ENCODE measurements around the gene FGFR2.

Gene FGFR2

DNA sequence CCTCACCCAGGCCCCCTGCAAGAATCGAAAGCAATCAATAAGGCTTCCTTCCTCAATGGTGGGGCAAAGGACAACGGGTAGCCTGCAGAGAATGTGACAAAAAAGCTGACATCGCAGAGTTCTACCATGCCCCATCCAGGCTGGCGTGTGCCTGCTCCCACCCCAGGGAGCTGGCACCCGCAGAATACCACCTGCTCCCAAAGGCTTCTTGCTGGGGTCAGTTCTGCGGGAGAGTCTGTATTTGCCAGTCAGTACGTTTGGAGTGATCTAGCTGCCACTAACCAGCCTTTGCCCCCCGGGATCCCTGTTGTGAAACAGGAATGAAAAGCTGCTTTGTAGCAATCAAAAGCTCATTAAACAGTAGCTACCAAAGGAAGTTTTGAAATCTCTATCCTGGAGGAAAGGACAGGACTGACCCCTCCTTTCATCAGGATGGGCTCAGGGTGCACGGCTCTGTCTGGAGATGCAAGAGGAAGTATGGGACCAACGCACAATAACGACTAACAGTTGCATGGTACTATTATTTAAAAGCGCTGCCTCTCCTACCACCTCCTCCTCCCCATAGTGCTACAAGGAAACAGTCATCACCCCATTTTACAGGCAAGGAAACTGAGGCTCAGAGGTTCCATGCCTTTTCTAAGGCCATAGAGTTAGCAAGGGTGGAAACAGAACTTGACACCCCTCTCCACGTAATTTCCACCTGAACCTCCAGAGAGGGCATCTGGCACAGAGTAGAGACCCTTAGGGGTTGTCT is 67.0 kb downstream of the FGFR2 start:
- TF ChIP-seq, protein P1, sequence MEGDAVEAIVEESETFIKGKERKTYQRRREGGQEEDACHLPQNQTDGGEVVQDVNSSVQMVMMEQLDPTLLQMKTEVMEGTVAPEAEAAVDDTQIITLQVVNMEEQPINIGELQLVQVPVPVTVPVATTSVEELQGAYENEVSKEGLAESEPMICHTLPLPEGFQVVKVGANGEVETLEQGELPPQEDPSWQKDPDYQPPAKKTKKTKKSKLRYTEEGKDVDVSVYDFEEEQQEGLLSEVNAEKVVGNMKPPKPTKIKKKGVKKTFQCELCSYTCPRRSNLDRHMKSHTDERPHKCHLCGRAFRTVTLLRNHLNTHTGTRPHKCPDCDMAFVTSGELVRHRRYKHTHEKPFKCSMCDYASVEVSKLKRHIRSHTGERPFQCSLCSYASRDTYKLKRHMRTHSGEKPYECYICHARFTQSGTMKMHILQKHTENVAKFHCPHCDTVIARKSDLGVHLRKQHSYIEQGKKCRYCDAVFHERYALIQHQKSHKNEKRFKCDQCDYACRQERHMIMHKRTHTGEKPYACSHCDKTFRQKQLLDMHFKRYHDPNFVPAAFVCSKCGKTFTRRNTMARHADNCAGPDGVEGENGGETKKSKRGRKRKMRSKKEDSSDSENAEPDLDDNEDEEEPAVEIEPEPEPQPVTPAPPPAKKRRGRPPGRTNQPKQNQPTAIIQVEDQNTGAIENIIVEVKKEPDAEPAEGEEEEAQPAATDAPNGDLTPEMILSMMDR (IDR thresholded peaks at IDR 0.05): no peak
- Histone ChIP-seq H3K4me3 (no peak overlapping the region), H3K27ac (no peak overlapping the region)
- no peak for DNase-seq (ENCODE audit: low spot score)

DNA sequence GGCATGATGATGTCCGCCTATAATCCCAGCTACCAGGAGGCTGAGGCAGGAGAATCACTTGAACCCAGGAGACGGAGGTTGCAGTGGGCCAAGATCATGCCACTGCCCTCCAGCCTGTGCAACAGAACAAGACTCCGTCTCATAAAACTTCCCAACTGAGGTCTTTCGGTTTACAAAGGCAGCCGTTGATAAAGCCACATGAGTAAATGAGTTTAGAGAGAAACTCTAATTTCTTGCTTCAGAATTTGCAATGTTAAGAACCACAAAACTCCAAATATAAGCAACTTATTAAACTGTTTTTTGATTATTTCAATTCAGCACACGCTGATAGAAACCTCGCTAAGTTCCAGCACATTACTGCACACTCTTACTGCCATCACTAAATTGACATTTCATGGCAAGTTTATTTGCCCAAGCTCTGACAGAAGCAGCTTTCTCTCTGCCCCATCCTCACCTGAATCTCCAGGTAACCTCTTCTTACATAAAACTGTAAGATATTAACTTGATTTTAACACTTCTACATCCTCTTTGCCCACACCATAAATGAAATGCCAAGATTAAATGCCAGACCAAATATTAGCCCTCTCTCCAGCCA is 67.7 kb downstream of the FGFR2 start:
- no peak for DNase-seq (ENCODE audit: low spot score)
- TF ChIP-seq, protein P1 (IDR thresholded peaks at IDR 0.05): no peak
- H3K4me3 ChIP-seq: no peak overlapping the region
- no peak overlapping the region for H3K27ac ChIP-seq

DNA sequence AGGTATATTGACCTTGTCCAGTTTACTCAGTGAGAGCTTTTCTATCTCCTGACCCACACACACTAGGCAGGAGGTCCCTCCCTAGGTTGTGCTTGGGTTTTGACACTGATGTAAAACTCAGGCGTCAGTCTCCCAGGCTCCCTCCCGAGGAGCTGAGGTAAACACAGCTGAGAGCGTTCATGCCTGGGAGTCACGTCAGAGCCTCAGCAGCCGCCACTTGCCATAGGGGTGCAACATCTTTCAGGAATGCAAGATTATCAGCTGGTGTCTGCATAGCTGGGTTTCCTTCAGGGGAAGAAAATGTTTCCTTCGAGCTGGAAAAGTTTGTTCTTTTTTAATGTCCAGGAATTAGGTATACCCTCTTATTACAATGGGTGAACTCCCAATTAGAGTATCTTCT is 70.6 kb downstream of the FGFR2 start:
- Histone ChIP-seq H3K4me3 (no peak overlapping the region), H3K27ac (peak overlapping the region in 1 of 2 donors; percentile 7)
- no peak for DNase-seq (ENCODE audit: low spot score)
- TF ChIP-seq, protein P1 (IDR thresholded peaks at IDR 0.05): no peak

DNA sequence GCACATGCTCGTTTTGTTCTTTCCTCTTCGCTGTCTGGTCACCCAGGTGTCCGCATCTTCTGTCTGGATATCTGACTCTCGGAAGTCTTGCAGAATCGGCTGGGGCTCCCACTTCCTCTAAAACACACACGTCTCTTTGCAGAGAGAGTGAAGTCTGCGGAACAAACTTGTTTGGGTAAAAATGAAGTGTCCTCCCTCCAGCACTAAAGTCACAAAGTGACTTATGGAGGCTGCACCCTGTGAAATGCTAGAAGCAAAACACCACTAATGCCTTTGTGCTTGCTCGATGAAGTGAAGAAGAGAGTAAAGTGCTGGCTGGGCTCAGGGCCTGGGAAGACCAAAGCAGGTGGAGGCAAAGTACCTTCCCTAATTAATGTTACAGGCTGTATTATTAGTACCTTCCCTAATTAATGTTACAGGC is 71.4 kb downstream of the FGFR2 start:
- TF ChIP-seq, protein P1 (IDR thresholded peaks at IDR 0.05): no peak
- H3K4me3 ChIP-seq: no peak overlapping the region
- peak overlapping the region in 1 of 2 donors; percentile 7 for H3K27ac ChIP-seq
- no peak for DNase-seq (ENCODE audit: low spot score)

DNA sequence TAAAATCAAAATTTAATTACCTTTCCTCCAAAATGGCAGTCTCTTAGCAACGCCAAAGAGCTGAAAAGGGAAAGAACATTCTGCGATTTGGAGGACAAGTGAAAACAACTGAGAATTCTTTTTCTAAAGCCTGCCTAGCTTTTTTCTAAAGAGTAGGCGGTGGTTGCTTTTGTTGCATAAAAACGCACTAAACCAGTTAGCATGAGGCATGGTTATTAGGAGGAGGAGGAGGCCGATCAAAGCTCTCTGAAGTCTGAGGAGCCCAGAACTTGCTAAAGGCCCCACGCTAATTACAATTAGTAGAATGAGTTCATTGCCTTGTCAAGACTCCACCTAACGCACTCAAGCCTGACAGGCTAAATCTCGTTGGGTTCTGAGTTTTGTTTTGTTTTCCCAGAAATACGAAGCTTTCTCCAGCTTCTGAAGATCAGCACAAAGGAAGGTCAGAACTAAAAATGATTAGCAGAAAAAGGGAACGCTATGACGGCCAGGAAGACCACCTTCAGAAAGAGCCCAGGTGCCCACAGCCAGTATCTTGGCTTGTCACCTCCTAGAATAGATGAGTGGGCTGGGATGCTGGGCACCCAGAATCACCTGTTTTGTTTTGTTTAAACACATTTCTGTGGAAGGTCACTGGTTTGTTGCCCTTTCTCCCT is 72.0 kb downstream of the FGFR2 start:
- no peak for DNase-seq (ENCODE audit: low spot score)
- no peak overlapping the region for H3K4me3 ChIP-seq
- TF ChIP-seq, protein P1 (IDR thresholded peaks at IDR 0.05): no peak
- H3K27ac ChIP-seq: no peak overlapping the region

DNA sequence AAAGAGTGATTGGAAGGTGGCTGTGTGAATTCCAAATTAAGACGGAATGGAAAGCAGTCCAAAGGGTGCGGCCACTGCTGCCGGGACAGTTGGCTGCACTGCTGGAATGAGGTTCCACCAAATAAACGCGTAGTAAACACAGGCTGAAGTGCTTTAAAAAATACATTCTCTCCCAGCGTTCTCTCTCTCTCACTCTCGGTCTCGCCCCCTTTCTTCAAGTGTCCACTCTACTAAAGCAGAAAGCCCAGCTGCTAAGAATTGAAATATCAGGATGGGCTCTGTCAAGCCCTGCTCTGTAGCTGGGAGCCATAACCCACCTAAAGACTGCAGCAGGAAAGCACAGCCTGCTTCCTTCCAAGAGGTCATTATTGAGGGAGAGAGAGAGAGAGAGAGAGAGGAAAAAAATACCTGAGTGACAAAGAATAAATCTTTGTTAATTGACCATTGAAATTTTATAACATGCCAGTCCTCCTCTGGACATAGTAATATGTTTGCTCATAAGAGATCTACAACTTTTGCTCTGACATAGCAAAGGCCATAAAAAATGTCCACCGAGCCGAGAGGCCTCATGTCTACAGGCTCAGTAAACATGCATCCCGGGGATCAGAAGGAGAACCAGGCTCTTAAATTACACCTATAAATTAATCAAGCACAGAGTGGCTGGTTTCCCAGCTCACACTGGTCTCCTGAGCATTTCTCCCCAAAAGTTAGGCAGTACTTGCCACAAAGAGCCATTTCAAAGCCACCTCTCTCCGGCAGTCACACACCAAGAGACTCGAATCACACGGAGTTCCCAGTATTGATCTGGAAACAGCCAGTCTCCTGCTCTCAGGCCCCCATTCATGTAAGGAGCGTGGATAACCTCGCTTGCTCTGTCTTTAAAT is 72.8 kb downstream of the FGFR2 start:
- H3K27ac ChIP-seq: peak overlapping the region in 1 of 2 donors; percentile 50
- no peak overlapping the region for H3K4me3 ChIP-seq
- no peak for DNase-seq (ENCODE audit: low spot score)
- TF ChIP-seq, protein P1 (IDR thresholded peaks at IDR 0.05): no peak
